Measurements from ENCODE around the gene NCAPD2. TPM values are rescaled to one million over a fixed set of nuclear protein-coding genes. Genes with fewer than 3 reads are reported as not detected.

NCAPD2 gene
- polyA plus RNA-seq, 1 of the 3 experiments (the other 2 are of a cell fraction) = 46.9 TPM

DNA sequence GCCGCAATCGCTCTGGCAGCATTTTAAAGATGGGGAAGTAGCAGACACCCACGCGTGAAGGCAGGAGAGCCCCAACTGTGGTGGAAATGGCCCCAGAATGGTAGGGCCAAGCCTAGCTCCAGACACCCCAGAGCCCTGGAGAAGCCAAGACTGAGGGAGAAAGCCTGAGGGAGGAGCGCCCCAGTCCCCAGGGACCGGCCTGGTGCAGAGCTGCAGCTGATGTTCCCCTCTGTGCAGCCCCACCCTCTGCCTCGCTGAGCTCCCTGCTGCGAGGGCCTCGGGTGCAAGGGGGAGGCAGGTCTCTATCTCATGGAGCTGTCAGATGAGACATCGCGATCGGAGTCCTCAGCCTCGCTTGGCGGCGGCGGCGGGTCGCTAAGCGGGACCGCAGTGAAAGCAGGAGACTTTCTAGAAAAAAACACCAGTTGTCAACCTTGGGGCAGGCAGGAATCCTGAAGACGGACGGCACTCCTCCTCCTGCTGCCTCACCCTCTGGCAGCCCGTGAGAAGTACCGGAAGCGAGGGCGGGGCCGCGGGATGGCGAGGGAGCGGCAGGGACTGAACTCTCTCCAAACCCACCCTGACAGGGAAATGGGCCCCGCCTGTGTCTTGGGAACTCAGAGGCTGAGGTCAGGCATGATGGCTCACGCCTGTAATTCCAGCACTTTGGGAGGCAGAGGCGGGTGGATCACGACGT is 46.4 kb downstream of the NCAPD2 start:
- peaks cover 42 to 56% of the 10 kb centered on the region in 2 experiments for H3K36me3 ChIP-seq (replicated peaks in 1 of 2; ENCODE audit: control insufficient read depth in 1 of 2, insufficient read depth in 2 of 2, low read length in 1 of 2)
- H3F3A ChIP-seq (replicated peaks; ENCODE audit: insufficient read depth) = peaks cover 67% of the 10 kb centered on the region
- H3K4me3 ChIP-seq (ENCODE audit: low read depth in 2 of 2, low read length in 1 of 2) = no peak overlapping the region
- H3K4me2 ChIP-seq = no peak overlapping the region
- TF ChIP-seq, protein P1, sequence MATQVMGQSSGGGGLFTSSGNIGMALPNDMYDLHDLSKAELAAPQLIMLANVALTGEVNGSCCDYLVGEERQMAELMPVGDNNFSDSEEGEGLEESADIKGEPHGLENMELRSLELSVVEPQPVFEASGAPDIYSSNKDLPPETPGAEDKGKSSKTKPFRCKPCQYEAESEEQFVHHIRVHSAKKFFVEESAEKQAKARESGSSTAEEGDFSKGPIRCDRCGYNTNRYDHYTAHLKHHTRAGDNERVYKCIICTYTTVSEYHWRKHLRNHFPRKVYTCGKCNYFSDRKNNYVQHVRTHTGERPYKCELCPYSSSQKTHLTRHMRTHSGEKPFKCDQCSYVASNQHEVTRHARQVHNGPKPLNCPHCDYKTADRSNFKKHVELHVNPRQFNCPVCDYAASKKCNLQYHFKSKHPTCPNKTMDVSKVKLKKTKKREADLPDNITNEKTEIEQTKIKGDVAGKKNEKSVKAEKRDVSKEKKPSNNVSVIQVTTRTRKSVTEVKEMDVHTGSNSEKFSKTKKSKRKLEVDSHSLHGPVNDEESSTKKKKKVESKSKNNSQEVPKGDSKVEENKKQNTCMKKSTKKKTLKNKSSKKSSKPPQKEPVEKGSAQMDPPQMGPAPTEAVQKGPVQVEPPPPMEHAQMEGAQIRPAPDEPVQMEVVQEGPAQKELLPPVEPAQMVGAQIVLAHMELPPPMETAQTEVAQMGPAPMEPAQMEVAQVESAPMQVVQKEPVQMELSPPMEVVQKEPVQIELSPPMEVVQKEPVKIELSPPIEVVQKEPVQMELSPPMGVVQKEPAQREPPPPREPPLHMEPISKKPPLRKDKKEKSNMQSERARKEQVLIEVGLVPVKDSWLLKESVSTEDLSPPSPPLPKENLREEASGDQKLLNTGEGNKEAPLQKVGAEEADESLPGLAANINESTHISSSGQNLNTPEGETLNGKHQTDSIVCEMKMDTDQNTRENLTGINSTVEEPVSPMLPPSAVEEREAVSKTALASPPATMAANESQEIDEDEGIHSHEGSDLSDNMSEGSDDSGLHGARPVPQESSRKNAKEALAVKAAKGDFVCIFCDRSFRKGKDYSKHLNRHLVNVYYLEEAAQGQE (IDR thresholded peaks at IDR 0.05; ENCODE audit: low read depth, low read length) = no peak
- TF ChIP-seq RXRA (IDR thresholded peaks at IDR 0.05; ENCODE audit: borderline replicate concordance, low read depth) (no peak), TEAD4 (IDR thresholded peaks at IDR 0.05; ENCODE audit: borderline replicate concordance, insufficient read depth) (no peak), MXI1 (IDR thresholded peaks at IDR 0.05; ENCODE audit: low read depth, low read length) (no peak), USF1 (IDR thresholded peaks at IDR 0.05; ENCODE audit: borderline replicate concordance, low read depth) (no peak), JUND (IDR thresholded peaks at IDR 0.05) (no peak), TCF12 (IDR thresholded peaks at IDR 0.05) (no peak), EZH2phosphoT487 (IDR thresholded peaks at IDR 0.05; ENCODE audit: borderline replicate concordance, low read depth) (no peak), SIN3A (IDR thresholded peaks at IDR 0.05; ENCODE audit: borderline replicate concordance, low read depth, low read length) (no peak), YY1 (IDR thresholded peaks at IDR 0.05; ENCODE audit: low read depth) (no peak), USF2 (IDR thresholded peaks at IDR 0.05; ENCODE audit: borderline replicate concordance, low read depth, low read length) (no peak), SMC3 (IDR thresholded peaks at IDR 0.05; ENCODE audit: low read depth, low read length) (no peak), NRF1 (IDR thresholded peaks at IDR 0.05; ENCODE audit: low read depth, low read length) (no peak), EP300 (IDR thresholded peaks at IDR 0.05; ENCODE audit: borderline replicate concordance in 1 of 2, low read depth in 1 of 2, low read length in 1 of 2) (no peak)
- TF ChIP-seq, protein P2, sequence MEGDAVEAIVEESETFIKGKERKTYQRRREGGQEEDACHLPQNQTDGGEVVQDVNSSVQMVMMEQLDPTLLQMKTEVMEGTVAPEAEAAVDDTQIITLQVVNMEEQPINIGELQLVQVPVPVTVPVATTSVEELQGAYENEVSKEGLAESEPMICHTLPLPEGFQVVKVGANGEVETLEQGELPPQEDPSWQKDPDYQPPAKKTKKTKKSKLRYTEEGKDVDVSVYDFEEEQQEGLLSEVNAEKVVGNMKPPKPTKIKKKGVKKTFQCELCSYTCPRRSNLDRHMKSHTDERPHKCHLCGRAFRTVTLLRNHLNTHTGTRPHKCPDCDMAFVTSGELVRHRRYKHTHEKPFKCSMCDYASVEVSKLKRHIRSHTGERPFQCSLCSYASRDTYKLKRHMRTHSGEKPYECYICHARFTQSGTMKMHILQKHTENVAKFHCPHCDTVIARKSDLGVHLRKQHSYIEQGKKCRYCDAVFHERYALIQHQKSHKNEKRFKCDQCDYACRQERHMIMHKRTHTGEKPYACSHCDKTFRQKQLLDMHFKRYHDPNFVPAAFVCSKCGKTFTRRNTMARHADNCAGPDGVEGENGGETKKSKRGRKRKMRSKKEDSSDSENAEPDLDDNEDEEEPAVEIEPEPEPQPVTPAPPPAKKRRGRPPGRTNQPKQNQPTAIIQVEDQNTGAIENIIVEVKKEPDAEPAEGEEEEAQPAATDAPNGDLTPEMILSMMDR (IDR thresholded peaks at IDR 0.05) = no peak
- TF ChIP-seq, protein P3, sequence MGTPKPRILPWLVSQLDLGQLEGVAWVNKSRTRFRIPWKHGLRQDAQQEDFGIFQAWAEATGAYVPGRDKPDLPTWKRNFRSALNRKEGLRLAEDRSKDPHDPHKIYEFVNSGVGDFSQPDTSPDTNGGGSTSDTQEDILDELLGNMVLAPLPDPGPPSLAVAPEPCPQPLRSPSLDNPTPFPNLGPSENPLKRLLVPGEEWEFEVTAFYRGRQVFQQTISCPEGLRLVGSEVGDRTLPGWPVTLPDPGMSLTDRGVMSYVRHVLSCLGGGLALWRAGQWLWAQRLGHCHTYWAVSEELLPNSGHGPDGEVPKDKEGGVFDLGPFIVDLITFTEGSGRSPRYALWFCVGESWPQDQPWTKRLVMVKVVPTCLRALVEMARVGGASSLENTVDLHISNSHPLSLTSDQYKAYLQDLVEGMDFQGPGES (IDR thresholded peaks at IDR 0.05; ENCODE audit: low read depth, low read length) = no peak
- H2AFZ ChIP-seq (ENCODE audit: low read depth) = no peak overlapping the region
- H3K27me3 ChIP-seq (ENCODE audit: insufficient read depth) = no peaks in the 10 kb centered on the region
- POLR2A ChIA-PET = interaction anchor here (0.9 to 5.4 kb wide), 5 partner anchors 11 to 70 kb away, joined by 4 to 73 read pairs (median 6); partner anchors contain the start of genes MRPL51 and VAMP1
- no peaks in the 10 kb centered on the region for H3K9me3 ChIP-seq
- no peaks in the 10 kb centered on the region for H3K9me2 ChIP-seq
- H3K9ac ChIP-seq = no peak overlapping the region
- peaks cover 45% of the 10 kb centered on the region for H4K20me1 ChIP-seq (ENCODE audit: insufficient read depth)
- DNase-seq = peak; percentile 36
- no peak overlapping the region for H3K27ac ChIP-seq (ENCODE audit: low read depth in 2 of 2, low read length in 1 of 2)
- 89% methylated on average over 28 of the region's 35 CpGs for WGBS (ENCODE audit: low lambda C conversion rate)
- H3K4me1 ChIP-seq (ENCODE audit: control insufficient read depth in 1 of 2, insufficient read depth in 2 of 2, low read depth in 1 of 2, low read length in 1 of 2) = peaks cover 5 to 20% of the 10 kb centered on the region in 2 experiments; a peak in 3 of 4 replicates
- CTCF ChIA-PET = interaction anchor here (1.9 to 9.4 kb wide), 5 partner anchors 13 to 116 kb away, joined by 6 to 228 read pairs (median 13); partner anchors contain the start of genes IFFO1 and VAMP1
- peaks cover 60% of the 10 kb centered on the region for H3K79me2 ChIP-seq (ENCODE audit: insufficient read depth)
